Measurements from ENCODE around the gene SLC6A4.
"Not testable (repeated sequence)": the region's sequence is repeated elsewhere in the genome, so short reads cannot be mapped to it uniquely, and the experiment has no call there.

The SLC6A4 gene

DNA sequence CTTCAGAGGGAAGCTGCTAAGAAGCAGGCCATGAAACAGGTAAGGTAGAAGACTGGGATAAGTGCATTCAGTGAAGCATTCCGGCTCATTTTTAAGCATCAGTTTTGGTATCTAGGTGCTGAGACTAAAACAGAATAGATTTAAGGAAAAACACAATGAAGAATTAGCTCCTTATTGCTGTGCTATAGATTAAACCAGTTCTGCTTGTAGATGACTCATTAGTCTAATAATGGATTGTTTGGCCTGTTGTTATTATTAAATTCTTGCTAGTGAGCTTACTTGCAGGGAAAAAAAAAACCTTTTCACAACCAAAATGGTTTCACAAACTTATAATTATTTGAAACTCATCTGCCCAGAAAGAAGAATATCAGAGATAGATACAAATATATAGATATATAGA lies 62.9 kb downstream of the SLC6A4 start:
- no peak for DNase-seq (ENCODE audit: low read depth)

DNA sequence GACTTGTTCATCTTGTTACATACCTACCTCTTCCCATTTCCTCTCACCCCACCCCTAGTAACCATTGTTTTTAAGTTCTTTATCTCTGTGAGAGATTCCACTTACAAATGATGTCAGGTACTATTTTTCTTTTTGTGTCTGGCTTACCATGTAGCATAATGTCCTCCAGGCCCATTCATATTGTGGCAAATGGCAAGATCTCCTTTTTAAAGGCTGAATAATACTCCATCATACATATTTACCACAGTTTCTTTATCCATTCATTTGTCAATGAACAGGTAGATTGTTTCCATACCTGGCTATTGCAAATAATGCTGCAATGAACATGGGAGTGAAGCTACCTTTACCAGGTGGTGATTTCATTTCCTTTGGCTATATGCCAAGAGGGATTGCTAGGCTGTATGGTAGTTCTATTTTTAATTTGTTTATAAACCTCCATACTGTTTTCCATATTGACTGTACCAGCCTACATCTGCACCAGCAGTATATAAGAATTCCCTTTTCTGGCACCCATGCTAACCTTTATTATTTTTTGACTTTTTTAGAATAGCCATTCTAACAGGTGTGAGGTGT lies 65.0 kb downstream of the SLC6A4 start:
- DNase-seq (ENCODE audit: low read depth), result no peak

- DNase-seq (ENCODE audit: low read depth), result no peak
These were observed 69.5 kb downstream of the SLC6A4 start for GRCh38 chr17:30165960-30166359.

DNA sequence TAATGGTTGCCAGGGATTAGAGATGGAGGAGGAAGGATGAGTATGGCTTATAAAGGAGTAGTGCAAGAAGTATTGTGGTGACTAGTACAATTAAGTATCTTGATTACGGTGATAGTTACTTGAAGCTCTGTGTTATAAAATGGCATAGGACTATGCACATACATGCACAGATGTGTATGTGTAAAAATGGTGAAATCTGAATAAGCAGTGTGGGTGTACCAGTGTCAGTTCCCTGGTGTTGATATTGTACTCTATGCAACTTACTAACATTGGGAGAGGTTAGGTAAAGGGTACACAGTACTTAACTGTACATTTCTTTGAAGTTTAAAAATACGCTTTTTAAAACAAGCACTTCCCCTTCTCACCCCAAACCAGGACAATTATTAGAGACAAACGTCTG lies 70.3 kb downstream of the SLC6A4 start:
- DNase-seq (ENCODE audit: low read depth), result no peak

DNA sequence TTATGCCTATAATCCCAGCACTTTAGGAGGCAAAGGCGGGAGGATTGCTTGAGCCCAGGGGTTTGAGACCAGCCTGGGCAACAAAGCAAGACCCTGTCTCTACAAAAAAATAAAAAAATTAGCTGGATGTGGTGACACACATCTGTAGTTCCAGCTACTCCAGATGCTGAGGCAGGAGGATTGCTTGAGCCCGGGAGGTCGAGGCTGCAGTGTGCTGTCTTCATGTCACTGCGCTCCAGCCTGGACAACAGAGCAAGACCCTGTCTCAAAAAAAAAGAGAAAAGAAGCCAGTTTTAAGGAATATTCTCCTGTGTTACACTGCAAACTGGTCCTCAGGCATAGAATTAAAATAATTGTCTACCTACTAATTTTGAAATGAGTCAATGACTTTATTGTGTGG lies 71.0 kb downstream of the SLC6A4 start:
- DNase-seq (ENCODE audit: low read depth), result no peak

DNA sequence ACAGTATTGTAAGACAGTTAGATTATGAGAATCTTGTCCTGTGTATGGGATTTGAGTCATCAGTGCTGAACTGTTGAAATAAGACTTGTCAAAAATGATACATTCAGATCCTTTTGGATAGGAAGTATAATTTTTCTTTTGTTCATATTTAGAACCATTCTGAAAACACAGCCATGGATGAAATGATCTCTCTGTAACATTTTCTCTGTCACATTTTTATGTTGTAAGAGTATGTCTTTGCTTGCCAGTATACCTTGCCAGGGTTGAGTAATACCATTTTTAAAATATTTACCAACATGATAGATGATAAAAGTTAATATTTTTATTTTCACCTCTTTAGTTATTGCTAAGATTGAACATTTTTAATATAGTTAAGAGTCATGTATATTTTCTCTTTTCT lies 73.9 kb downstream of the SLC6A4 start:
- DNase-seq (ENCODE audit: low read depth), result no peak

DNA sequence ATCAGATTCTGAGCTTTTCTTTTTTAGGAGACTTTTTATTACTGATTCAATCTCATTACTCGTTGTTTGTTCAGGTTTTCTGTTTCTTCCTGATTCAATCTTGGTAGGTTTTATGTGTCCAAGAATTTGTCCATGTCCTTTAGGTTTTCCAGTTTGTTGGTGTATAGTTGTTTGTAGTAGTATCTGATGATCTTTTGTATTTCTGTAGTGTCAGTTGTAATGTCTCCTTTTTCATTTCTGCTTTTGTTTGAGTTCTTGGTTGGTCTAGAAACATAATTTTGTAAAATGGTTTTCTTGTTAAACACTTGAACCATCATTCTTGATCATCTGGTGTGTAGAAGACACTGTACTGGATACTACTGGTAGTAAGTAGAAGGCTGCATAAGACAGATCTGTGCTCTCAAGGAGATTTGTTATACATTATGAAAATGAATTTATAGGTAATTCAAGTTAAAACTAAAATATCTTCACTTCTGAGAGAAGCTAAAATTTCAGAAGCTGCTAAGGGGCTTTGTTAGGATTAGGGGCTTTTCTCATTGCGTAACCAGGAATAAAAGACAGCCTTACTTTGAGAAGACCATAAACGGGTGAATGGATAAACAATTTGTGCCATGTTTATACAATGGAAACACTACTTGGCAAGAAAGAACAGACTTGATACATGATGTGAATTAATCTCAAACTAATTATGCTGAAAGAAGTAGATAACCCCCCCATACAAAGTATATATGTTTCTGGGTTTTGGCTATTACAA lies 74.9 kb downstream of the SLC6A4 start:
- no peak for DNase-seq (ENCODE audit: low read depth)

- no peak for DNase-seq (ENCODE audit: low read depth)
These were observed 76.4 kb downstream of the SLC6A4 start for GRCh38 chr17:30158896-30159625.

GRCh38 chr17:30155389-30155788 lies 80.1 kb downstream of the SLC6A4 start:
- DNase-seq (ENCODE audit: low read depth), result no peak

DNA sequence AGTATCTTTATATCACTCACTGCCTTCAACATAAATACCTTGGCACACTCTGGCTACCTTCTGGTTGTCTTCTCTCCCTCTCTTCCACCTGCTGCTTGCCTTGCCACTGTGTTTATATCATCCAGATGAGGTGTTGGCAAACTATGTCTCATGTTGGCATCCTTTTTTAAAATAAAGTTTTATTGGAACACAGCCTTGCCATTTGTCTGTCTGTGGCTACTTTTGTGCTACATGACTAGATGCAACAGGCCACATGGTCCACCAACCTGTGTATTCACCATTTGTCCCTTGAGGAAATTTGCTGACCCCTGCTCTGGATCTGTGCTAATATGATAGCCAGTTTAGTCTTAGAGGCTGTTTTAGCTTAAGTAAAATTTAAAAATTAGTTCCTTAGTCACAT lies 82.0 kb downstream of the SLC6A4 start:
- DNase-seq (ENCODE audit: low read depth), result no peak

- no peak for DNase-seq (ENCODE audit: low read depth)
These were observed 84.0 kb downstream of the SLC6A4 start for GRCh38 chr17:30151471-30151870.

DNA sequence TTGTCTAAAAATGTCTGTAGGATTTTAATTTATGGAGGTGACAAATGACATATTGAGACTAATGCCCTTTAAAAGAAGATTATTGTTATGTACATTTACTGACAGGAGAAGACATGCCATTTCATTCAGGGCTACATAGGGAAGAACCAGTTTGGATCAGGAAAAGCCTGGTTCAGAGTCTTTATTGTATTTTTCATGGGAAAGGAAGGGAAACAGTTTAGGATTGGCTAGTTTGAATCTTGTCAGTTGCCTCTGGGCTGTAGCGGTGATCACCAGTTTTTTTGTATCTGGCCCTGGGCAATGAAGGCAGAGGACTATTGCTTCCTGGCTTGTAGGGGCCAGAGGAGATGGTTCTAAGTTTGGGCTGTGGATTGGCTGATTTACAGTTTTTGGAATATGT lies 87.1 kb downstream of the SLC6A4 start:
- DNase-seq (ENCODE audit: low read depth), result no peak

GRCh38 chr17:30147860-30148259 lies 87.6 kb downstream of the SLC6A4 start:
- not testable (repeated sequence) for DNase-seq (ENCODE audit: low read depth)
